T-helper 22 cell (primary cell): ENCODE results near the gene PAK1IP1.
"Not testable (repeated sequence)": the region's sequence is repeated elsewhere in the genome, so short reads cannot be mapped to it uniquely, and the experiment has no call there.

Experiments used
- DNase-seq: peaks from one replicate; pipeline ENCODE4 v3.0.0-alpha.2; 2020; ENCODE audit warnings: low read depth

The PAK1IP1 gene

GRCh38 chr6:10743515-10743914, 48.7 kb downstream of the PAK1IP1 start:
- DNase-seq = no peak

GRCh38 chr6:10745116-10745515, 50.3 kb downstream of the PAK1IP1 start:
- no peak for DNase-seq

GRCh38 chr6:10746915-10747250, 52.1 kb downstream of the PAK1IP1 start:
- no peak for DNase-seq

- DNase-seq = peak; percentile 97
These were observed 52.6 kb downstream of the PAK1IP1 start, which contains the start of gene TMEM14B for GRCh38 chr6:10747251-10747972. Gene TMEM14B (plus strand): TSS chr6:10747805. CDS start chr6:10749246, 1,441 bp downstream.

- DNase-seq = no peak
These were observed 55.0 kb downstream of the PAK1IP1 start for GRCh38 chr6:10749734-10750133.

- not testable (repeated sequence) for DNase-seq
These were observed 55.8 kb downstream of the PAK1IP1 start for GRCh38 chr6:10750568-10750967.

- not testable (repeated sequence) for DNase-seq
These were observed 57.0 kb downstream of the PAK1IP1 start for GRCh38 chr6:10751757-10752156.

GRCh38 chr6:10756085-10756484, 61.3 kb downstream of the PAK1IP1 start:
- DNase-seq = no peak
